ENCODE results near the gene ARHGAP11A. TPM values are rescaled to one million over a fixed set of nuclear protein-coding genes. Genes with fewer than 3 reads are reported as not detected.

The ARHGAP11A gene
- polyA plus RNA-seq, 1 experiment, result 9.1 TPM

DNA sequence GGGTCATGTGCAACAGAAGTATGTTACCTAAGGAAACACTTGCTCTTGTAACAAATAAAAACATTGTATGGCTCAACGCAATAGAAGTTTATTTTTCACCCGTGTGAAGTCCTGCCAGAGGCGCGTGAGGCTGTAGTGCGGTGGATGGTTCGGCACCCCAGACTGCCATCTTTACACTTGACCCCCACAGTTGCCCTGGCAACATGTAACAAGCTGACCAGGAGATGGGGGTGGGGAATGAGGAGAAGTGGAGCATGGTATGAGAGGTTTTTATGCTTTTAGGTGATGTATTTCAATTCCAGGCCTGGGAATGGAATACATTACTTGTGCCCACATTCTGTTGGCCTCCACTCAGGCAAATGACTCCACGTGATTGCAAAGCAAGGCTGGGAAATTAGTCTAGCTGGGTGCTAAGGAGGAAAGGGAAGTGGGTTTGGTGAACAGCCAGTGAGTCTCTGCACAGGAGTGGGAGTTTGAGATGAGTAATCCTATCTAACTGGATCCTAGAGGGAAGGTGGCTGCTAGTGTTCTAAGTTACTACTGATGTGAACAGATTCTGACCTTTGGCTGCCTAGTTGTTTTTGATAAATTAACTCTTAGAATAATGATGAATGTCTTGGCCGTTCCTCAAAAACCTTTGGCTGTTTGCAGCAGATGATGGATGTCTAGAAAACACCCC lies 68.7 kb downstream of the ARHGAP11A start:
- Histone ChIP-seq H3K4me3 (ENCODE audit: low read depth, low read length) (no peak overlapping the region), H3K9me3 (ENCODE audit: control insufficient read depth, insufficient read depth, low read length) (no peaks in the 10 kb centered on the region), H3K27me3 (ENCODE audit: control insufficient read depth, insufficient read depth, low read length) (no peaks in the 10 kb centered on the region), H3K27ac (ENCODE audit: low read depth, low read length) (peak overlapping the region; percentile 65)
- POLR2A ChIA-PET, result no interaction called here
- DNase-seq (ENCODE audit: low read depth, low spot score), result peak; percentile 61
- TF ChIP-seq, protein P1, sequence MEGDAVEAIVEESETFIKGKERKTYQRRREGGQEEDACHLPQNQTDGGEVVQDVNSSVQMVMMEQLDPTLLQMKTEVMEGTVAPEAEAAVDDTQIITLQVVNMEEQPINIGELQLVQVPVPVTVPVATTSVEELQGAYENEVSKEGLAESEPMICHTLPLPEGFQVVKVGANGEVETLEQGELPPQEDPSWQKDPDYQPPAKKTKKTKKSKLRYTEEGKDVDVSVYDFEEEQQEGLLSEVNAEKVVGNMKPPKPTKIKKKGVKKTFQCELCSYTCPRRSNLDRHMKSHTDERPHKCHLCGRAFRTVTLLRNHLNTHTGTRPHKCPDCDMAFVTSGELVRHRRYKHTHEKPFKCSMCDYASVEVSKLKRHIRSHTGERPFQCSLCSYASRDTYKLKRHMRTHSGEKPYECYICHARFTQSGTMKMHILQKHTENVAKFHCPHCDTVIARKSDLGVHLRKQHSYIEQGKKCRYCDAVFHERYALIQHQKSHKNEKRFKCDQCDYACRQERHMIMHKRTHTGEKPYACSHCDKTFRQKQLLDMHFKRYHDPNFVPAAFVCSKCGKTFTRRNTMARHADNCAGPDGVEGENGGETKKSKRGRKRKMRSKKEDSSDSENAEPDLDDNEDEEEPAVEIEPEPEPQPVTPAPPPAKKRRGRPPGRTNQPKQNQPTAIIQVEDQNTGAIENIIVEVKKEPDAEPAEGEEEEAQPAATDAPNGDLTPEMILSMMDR (IDR thresholded peaks at IDR 0.05; ENCODE audit: low read depth, low read length), result no peak
- CTCF ChIA-PET, result interaction anchor here (1.2 to 3.2 kb wide), 3 partner anchors 22 to 160 kb away, joined by 3 to 14 read pairs (median 4); no protein-coding TSS in a partner anchor

DNA sequence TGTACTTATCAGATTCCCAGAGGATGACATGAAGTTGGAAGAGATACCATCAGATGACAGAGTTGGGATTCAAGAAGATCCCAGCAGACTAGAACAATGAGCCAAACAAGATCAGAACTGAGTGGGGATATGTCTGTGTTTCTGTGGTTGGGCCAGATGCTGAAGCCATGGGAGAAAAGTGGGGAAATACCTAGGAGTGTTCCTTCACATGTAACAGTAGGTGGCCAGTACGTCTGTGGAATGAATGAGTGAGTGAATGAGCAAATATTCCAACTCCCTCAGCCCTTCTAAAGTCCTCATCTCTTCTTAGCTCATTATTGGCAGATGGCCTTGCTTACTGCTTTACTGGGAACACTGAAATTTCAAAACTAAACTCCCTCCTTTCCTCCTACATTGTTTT lies 70.3 kb downstream of the ARHGAP11A start:
- ChIA-PET CTCF (interaction anchor here (1.0 kb wide), 1 partner anchor 23 kb away, joined by 4 read pairs; no protein-coding TSS in a partner anchor), POLR2A (no interaction called here)
- TF ChIP-seq, protein P1 (IDR thresholded peaks at IDR 0.05; ENCODE audit: low read depth, low read length), result no peak
- Histone ChIP-seq H3K9me3 (ENCODE audit: control insufficient read depth, insufficient read depth, low read length) (no peaks in the 10 kb centered on the region), H3K4me3 (ENCODE audit: low read depth, low read length) (no peak overlapping the region), H3K27me3 (ENCODE audit: control insufficient read depth, insufficient read depth, low read length) (no peaks in the 10 kb centered on the region), H3K27ac (ENCODE audit: low read depth, low read length) (no peak overlapping the region)
- DNase-seq (ENCODE audit: low read depth, low spot score), result no peak

DNA sequence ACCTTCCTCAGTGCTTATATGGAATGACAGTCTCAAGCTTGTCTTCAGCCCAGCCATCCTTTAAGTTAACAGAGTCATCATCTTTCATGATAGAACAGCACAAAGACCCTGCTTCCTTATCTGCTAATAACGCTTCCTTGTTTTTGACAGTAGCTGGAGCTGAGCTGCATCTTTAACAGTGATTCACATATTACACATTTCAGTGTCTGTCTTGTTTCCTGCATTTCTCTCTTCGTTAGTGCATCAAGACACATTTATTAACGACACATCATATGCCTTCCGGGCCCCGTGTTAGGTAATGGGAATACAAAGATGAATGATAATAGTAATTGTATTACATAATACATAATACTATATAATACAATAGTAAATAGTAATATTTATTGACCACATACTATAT lies 72.3 kb downstream of the ARHGAP11A start:
- H3K27me3 ChIP-seq (ENCODE audit: control insufficient read depth, insufficient read depth, low read length), result no peaks in the 10 kb centered on the region
- no peak for DNase-seq (ENCODE audit: low read depth, low spot score)
- H3K9me3 ChIP-seq (ENCODE audit: control insufficient read depth, insufficient read depth, low read length), result no peaks in the 10 kb centered on the region
- H3K27ac ChIP-seq (ENCODE audit: low read depth, low read length), result no peak overlapping the region
- ChIA-PET CTCF (interaction anchor here (1.8 to 2.0 kb wide), 2 partner anchors 16 to 25 kb away, joined by 4 to 9 read pairs; no protein-coding TSS in a partner anchor), POLR2A (interaction anchor here (0.7 kb wide), 1 partner anchor 293 kb away, joined by 3 read pairs; no protein-coding TSS in a partner anchor)
- no peak overlapping the region for H3K4me3 ChIP-seq (ENCODE audit: low read depth, low read length)
- TF ChIP-seq, protein P1 (IDR thresholded peaks at IDR 0.05; ENCODE audit: low read depth, low read length), result no peak

DNA sequence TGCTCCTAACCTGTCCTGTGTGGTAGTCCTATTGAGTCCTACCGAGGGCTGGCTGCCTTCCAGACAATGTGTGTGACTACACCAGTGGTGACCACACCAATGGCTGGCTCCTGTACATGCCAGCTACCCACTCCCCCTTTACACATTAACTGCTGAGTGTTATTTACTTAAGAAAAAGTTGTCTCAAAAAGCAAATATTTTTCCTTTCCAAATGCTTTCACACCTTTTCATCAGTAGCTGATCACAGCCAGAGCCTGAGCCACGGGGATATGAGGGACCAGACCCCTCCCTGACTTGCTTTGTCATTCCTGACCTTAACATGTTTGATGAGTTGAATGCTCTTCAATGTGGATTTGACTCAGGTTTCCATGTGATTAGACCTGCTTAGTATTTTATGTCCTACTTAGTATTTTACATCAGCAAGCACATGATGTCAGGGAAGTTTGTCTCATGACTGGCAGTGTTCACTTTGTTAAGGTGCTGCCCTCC lies 72.9 kb downstream of the ARHGAP11A start:
- TF ChIP-seq, protein P1 (IDR thresholded peaks at IDR 0.05; ENCODE audit: low read depth, low read length), result no peak
- CTCF ChIA-PET, result interaction anchor here (2.0 kb wide), 1 partner anchor 26 kb away, joined by 9 read pairs; no protein-coding TSS in a partner anchor
- Histone ChIP-seq H3K9me3 (ENCODE audit: control insufficient read depth, insufficient read depth, low read length) (no peaks in the 10 kb centered on the region), H3K27ac (ENCODE audit: low read depth, low read length) (no peak overlapping the region), H3K27me3 (ENCODE audit: control insufficient read depth, insufficient read depth, low read length) (no peaks in the 10 kb centered on the region), H3K4me3 (ENCODE audit: low read depth, low read length) (no peak overlapping the region)
- POLR2A ChIA-PET, result interaction anchor here (0.7 kb wide), 2 partner anchors 29 to 292 kb away, joined by 3 to 9 read pairs; no protein-coding TSS in a partner anchor
- DNase-seq (ENCODE audit: low read depth, low spot score), result no peak

Small RNA genes lying within 50 kb of the gene (small RNA-seq; reads per million reads assigned to genes)
- gene RN7SL286P (ENCODE audit: insufficient read length, low read depth), result not detected

Other genes with a start within 250 kb of the ARHGAP11A start
- not detected in 2 replicates for gene GOLGA8K, start 212.2 kb upstream of the ARHGAP11A start, polyA plus RNA-seq (2011; rRNA removed)
- gene GOLGA8O, start 159.9 kb upstream of the ARHGAP11A start, polyA plus RNA-seq (2011; rRNA removed), result not detected in 2 replicates
- 3.2 and 3.7 TPM in 2 replicates for gene GOLGA8N, start 22.0 kb upstream of the ARHGAP11A start, polyA plus RNA-seq (2011; rRNA removed)
- 39.2 and 44.4 TPM in 2 replicates for gene SCG5, start 26.2 kb downstream of the ARHGAP11A start, polyA plus RNA-seq (2011; rRNA removed)
- gene GREM1, start 102.5 kb downstream of the ARHGAP11A start, polyA plus RNA-seq (2011; rRNA removed), result 2,326 and 2,858 TPM in 2 replicates